ENCODE measurements around the gene ZNF432. TPM values are rescaled to one million over a fixed set of nuclear protein-coding genes. Genes with fewer than 3 reads are reported as not detected.

The ZNF432 gene
- polyA plus RNA-seq, 1 experiment = 1.9 TPM

DNA sequence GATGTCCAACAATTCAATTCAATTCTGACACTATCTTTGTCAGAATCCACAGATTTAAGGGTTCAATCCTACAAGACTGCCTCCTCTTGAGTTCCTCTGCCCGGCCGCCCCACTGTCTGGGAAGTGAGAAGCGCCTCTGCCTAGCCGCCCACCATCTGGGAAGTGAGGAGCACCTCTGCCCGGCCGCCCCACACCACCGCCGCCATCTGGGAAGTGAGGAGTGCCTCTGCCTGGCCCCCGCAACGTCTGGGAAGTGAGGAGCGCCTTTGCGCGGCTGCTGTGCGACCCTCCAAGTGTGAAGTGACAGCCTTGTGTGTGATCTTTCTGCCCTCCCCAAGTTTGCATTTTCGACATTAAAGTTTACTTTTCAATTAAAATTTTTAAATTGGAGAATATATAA, 26.4 kb downstream of the ZNF432 start:
- ChIA-PET CTCF (no interaction called here), POLR2A (no interaction called here)
- TF ChIP-seq, protein P1, sequence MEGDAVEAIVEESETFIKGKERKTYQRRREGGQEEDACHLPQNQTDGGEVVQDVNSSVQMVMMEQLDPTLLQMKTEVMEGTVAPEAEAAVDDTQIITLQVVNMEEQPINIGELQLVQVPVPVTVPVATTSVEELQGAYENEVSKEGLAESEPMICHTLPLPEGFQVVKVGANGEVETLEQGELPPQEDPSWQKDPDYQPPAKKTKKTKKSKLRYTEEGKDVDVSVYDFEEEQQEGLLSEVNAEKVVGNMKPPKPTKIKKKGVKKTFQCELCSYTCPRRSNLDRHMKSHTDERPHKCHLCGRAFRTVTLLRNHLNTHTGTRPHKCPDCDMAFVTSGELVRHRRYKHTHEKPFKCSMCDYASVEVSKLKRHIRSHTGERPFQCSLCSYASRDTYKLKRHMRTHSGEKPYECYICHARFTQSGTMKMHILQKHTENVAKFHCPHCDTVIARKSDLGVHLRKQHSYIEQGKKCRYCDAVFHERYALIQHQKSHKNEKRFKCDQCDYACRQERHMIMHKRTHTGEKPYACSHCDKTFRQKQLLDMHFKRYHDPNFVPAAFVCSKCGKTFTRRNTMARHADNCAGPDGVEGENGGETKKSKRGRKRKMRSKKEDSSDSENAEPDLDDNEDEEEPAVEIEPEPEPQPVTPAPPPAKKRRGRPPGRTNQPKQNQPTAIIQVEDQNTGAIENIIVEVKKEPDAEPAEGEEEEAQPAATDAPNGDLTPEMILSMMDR (IDR thresholded peaks at IDR 0.05; ENCODE audit: insufficient read depth, low read depth, low read length) = no peak
- Histone ChIP-seq H3K27me3 (ENCODE audit: control insufficient read depth, insufficient read depth, low read length) (no peaks in the 10 kb centered on the region), H3K4me3 (ENCODE audit: low read depth, low read length) (no peak overlapping the region), H3K36me3 (ENCODE audit: control insufficient read depth, insufficient read depth, low read length) (peaks cover 16% of the 10 kb centered on the region)
- DNase-seq (ENCODE audit: low read depth) = no peak

DNA sequence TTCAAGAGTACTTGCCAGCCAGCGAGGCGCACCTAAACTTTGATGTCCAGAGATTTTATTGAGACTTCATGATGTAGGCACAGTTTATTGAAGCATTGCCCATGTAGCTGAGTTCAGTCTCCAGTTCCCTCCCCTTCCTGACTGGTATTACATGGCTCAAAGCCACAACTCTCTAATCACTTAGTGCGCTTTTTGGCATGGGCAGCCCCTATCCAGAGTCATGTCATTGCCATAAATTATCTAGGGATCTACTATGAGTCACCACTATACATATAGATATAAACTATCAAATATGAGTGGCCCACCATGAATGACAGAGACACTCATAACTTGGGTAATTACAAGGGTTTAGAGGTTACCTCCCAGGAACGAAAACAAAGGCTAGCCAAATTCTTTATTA, 28.1 kb downstream of the ZNF432 start:
- Histone ChIP-seq H3K4me3 (ENCODE audit: low read depth, low read length) (no peak overlapping the region), H3K27me3 (ENCODE audit: control insufficient read depth, insufficient read depth, low read length) (no peaks in the 10 kb centered on the region), H3K36me3 (ENCODE audit: control insufficient read depth, insufficient read depth, low read length) (peaks cover 21% of the 10 kb centered on the region)
- no peak for DNase-seq (ENCODE audit: low read depth)
- CTCF ChIA-PET = interaction anchor here (0.7 kb wide), 1 partner anchor 105 kb away, joined by 3 read pairs; no protein-coding TSS in a partner anchor
- POLR2A ChIA-PET = no interaction called here
- TF ChIP-seq, protein P1 (IDR thresholded peaks at IDR 0.05; ENCODE audit: insufficient read depth, low read depth, low read length) = no peak

DNA sequence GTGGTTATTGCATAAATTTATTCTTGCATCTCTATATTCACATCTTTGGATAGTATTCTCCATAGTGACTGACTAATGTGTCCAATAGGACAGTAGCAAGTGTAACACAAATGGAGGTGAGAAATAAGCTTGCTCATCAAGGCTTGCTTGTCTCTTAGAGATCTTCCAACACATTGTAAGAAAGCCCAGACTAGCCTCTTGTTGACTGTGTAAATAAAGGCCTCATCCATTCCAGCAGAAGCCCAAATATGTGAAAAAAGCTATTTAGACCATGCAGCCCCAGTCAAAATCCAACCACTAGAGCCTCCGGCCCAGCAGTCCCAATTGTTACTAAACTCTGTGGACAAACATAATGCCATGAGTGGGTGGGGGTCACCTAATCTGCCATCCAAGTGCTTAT, 38.0 kb downstream of the ZNF432 start:
- POLR2A ChIA-PET = no interaction called here
- DNase-seq (ENCODE audit: low read depth) = no peak
- Histone ChIP-seq H3K36me3 (ENCODE audit: control insufficient read depth, insufficient read depth, low read length) (0 out of 2 replicates have a peak, but pooled peaks cover under 1% of the 10 kb centered on the region), H3K27me3 (ENCODE audit: control insufficient read depth, insufficient read depth, low read length) (no peaks in the 10 kb centered on the region), H3K4me3 (ENCODE audit: low read depth, low read length) (no peak overlapping the region)
- CTCF ChIA-PET = no interaction called here
- TF ChIP-seq, protein P1 (IDR thresholded peaks at IDR 0.05; ENCODE audit: insufficient read depth, low read depth, low read length) = no peak

DNA sequence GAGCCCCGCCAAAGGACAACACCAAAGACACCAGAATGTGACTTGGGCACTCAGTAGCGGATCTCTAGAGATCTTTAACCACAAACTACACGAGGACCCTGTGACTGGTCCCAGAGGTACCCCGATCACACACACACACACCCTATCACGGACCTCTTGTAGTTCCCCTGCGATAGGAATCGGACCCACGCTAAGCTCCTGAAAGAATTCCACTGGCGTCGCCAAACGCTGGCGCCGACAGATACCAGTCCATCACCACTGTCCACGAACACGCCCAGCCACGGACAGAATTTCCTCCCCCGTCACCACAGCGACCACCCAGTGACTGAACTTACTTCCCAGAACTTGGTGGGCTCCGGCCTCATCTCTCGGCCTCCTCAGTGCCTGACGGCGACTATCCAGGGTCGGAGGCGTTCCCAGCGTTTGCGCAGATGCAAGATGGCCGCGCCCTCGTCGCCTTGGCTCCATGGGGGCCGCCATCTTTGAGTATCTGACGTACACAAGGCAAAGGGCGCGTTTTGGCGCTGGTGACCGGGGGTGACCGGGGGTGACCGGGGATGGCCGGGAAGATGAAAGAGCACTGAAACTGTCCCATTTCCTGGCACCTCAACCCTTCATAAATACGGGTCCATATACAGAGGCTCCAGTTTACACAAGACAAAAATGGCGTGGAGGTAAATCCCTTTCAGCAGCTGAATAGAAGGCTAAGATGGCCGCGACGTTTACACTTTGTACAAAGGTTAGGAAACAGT, 40.7 kb downstream of the ZNF432 start, which contains the start of gene ZNF615:
ZNF615 (minus strand) TSS at position 406 of the 752 bp plus-strand sequence. CDS start 4,500 bp downstream, outside the sequence.
- Histone ChIP-seq H3K36me3 (ENCODE audit: control insufficient read depth, insufficient read depth, low read length) (no peaks in the 10 kb centered on the region), H3K27me3 (ENCODE audit: control insufficient read depth, insufficient read depth, low read length) (no peaks in the 10 kb centered on the region), H3K4me3 (ENCODE audit: low read depth, low read length) (peak within 1 kb of the TSS; percentile 57)
- ChIA-PET POLR2A (interaction anchor here (0.7 kb wide), 1 partner anchor 41 kb away, joined by 3 read pairs; no protein-coding TSS in a partner anchor), CTCF (interaction anchor here (0.6 to 0.8 kb wide), 2 partner anchors 99 to 240 kb away, joined by 3 read pairs; no protein-coding TSS in a partner anchor)
- peak; percentile 21 for DNase-seq (ENCODE audit: low read depth)
- TF ChIP-seq, protein P1 (IDR thresholded peaks at IDR 0.05; ENCODE audit: insufficient read depth, low read depth, low read length) = no peak

DNA sequence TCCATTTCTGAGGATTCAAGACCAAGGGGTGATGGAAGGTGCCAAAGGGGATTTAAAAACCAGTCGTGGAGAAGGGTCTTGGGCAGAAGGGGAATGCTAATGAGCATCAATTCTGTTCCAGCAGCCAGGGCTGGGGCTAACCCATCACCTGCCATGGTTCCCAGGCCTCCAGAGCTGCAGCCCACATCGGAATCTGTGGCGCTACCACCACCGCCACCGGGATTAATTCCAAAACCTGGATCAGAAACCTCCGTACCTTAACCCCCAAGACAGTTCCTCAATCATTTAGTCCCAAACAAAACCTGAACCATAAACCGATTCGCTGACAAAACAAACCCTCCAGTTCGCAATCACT, 41.2 kb downstream of the ZNF432 start:
- CTCF ChIA-PET = interaction anchor here (0.7 kb wide), 1 partner anchor 25 kb away, joined by 3 read pairs; no protein-coding TSS in a partner anchor

More for the DNA sequence above, 41.2 kb downstream of the ZNF432 start:
- H3K4me3 ChIP-seq (ENCODE audit: low read depth, low read length) = peak overlapping the region; percentile 57
- no peaks in the 10 kb centered on the region for H3K36me3 ChIP-seq (ENCODE audit: control insufficient read depth, insufficient read depth, low read length)
- no peak for DNase-seq (ENCODE audit: low read depth)
- no peaks in the 10 kb centered on the region for H3K27me3 ChIP-seq (ENCODE audit: control insufficient read depth, insufficient read depth, low read length)
- TF ChIP-seq, protein P1 (IDR thresholded peaks at IDR 0.05; ENCODE audit: insufficient read depth, low read depth, low read length) = no peak
- POLR2A ChIA-PET = interaction anchor here (0.7 kb wide), 1 partner anchor 42 kb away, joined by 3 read pairs; no protein-coding TSS in a partner anchor

All from BJ (cell line).